Stimulated activated CD4-positive, alpha-beta T cell treated with anti-CD3 and anti-CD28 coated beads, Interleukin-2, amount 100 ng/mL, for 48 hours (primary cell): ENCODE results near the gene NUP155.
"Not testable (repeated sequence)": the region's sequence is repeated elsewhere in the genome, so short reads cannot be mapped to it uniquely, and the experiment has no call there.

ENCODE experiments used
- DNase-seq, 2 donors: peaks; one replicate each; pipeline ENCODE4 v3.0.0-alpha.2; 2020

NUP155 gene

GRCh38 chr5:37370864-37371726, at the start of gene NUP155:
Gene NUP155 (minus strand): TSS chr5:37371106. CDS start chr5:37370977, 129 bp downstream.
- peak; percentile 78 to 86 for DNase-seq

DNA sequence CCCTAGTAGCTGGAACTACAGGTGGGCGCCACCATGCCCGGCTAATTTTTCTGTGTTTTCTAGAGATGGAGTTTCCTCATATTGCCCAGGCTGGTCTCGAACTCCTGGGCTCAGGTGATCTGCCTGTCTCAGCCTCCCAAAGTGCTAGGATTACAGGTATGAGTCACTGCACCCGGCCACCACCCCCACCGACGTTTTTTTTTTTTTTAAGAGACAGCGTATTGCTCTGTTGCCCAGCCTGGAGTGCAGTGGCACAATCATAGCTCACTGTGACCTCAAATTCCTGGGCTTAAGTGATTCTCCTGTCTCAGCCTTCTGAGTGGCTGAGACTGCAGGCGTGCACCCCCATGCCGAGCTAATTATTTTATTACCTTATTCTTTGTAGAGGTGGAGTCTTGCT, 46.4 kb upstream of the NUP155 start:
- DNase-seq: no peak

DNA sequence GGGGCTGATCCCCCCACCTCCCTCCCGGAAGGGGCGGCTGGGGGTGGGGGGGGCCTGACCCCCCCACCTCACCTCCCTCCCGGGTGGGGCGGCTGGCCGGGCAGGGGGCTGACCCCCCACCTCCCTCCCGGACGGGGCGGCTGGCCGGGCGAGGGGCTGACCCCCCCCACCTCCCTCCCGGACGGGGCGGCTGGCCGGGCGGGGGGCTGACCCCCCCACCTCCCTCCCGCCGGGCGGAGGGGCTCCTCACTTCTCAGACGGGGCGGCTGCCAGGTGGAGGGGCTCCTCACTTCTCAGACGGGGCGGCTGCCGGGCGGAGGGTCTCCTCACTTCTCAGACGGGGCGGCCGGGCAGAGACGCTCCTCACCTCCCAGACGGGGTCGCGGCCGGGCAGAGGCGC, 44.5 kb upstream of the NUP155 start:
- DNase-seq: not testable (repeated sequence)

DNA sequence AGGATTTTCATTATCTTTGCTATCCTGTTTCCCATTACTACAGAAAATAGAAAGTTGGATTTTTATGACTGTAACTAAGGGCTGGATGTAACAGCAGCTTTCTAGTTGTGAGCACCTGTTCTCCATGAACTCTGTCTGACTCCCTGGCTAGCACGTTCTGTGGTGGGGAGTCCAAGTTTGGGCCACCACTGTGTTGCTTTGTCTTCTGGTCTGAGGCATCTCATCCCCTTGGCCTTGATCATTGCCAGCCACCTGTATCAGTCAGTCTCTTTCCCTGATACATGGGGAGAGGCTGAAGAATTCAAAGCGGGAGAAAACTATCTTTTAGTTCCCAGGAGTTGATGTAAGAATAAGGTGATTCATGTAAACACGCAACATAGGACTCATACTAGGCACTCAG, 41.6 kb upstream of the NUP155 start:
- DNase-seq: no peak

- no peak for DNase-seq
These were observed 29.6 kb upstream of the NUP155 start for GRCh38 chr5:37400501-37400900.

DNA sequence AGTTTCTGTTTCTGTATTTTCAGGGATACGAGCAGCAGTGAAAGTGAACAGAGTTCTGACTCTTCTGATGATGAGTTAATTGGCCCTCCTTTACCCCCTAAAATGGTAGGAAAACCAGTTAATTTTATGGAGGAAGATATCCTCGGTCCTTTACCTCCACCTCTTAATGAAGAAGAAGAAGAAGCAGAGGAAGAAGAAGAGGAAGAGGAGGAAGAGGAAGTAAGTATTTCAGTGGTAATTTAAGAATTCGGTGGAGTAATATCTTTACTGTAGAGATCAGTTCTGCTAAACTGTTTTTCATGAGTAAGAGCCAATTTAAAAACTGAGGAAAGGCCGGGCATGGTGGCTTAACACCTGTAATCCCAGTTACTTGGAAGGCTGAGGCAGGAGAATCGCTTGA, 25.4 kb upstream of the NUP155 start:
- DNase-seq: no peak

GRCh38 chr5:37391591-37391990, 20.7 kb upstream of the NUP155 start:
- DNase-seq: no peak

- DNase-seq: peak; percentile 72
These were observed 8.3 kb upstream of the NUP155 start, which contains the start of gene WDR70 for GRCh38 chr5:37379100-37379628. Gene WDR70 (plus strand): TSS chr5:37379318. CDS start chr5:37379368, 50 bp downstream.

DNA sequence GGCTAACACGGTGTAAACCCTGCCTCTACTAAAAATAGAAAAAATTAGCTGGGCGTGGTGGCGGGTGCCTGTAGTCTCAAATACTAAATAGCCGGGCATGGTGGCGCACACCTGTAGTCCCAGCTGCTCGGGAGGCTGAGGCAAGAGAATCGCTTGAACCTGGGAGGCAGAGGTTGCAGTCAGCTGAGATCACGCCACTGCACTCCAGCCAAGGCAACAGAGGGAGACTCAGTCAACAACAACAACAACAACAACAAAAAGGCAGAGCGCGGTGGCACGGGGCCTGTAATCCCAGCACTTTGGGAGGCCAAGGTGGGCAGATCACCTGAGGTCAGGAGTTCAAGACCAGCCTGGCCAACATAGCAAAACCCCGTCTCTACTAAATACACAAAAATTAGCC, 7.2 kb upstream of the NUP155 start:
- not testable (repeated sequence) for DNase-seq

DNA sequence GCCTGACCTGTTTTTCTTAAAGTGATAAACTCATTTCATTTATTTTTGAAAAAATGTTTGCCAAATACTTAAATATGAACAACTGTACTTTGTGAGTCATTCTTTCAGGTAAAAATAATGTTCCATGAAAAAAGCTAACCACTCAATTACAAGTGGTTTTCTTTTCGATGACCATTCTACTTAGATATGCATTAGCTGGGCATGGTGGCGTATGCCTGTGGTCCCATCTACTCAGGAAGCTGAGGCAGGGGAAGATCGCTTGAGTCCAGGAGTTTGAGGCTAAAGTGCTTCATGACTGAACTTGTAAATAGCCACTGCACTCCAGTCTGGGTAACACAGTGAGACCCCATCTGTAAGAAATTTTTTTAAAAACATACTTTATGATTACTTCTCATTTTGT, 4.2 kb upstream of the NUP155 start:
- DNase-seq: no peak

DNA sequence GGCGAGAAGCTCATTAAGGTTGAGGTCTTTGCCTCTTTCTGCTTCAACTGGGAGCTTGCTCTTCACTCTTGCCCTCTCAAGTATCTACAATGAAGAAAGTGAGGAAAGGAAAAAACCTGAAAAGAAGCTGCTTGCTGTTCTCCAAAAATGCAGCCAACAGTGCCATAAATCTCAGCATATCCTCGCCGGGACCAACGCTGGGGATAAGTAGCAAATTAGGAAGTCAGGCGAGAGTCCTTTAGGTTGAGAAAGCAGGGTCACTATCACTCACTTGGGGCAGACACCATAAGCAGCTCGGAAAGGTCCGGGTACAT, 399 bp downstream of the NUP155 start:
- DNase-seq: no peak

- no peak for DNase-seq
These were observed 15.7 kb downstream of the NUP155 start for GRCh38 chr5:37355161-37355560.

DNA sequence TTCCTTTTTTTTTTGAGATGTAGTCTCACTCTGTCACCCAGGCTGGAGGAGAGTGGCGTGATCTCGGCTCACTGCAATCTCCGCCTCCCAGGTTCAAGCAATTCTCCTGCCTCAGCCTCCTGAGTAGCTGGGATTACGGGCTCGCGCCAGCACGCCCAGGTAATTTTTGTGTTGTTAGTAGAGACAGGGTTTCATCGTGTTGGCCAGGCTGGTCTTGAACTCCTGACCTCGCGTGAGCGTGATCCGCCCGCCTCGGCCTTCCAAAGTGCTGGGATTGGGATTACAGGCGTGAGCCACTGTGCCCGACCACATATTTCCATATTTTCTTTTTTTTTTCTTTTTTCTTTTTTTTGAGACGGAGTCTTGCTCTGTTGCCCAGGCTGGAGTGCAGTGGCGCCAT, 28.2 kb downstream of the NUP155 start:
- not testable (repeated sequence) for DNase-seq

- not testable (repeated sequence) for DNase-seq
These were observed 36.2 kb downstream of the NUP155 start for GRCh38 chr5:37334754-37335153.

DNA sequence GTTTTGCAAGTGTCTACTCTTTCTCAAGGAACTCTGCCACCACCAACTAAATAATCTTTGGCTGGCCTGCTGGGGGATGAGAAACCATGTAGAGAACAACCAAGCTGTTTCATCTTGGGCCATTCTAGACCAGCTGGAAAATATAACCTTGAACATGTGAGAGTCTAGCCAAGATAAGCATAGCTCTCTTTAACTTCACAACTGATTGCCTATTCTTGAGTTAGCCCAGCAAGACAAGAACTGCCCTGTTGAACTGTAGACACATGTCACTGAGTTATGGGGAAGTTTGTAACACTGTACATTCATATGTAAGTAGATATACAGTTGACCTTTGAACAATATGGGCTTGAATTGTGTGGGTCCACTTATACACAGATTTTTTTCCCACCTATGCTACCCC, 44.4 kb downstream of the NUP155 start:
- no peak for DNase-seq

DNA sequence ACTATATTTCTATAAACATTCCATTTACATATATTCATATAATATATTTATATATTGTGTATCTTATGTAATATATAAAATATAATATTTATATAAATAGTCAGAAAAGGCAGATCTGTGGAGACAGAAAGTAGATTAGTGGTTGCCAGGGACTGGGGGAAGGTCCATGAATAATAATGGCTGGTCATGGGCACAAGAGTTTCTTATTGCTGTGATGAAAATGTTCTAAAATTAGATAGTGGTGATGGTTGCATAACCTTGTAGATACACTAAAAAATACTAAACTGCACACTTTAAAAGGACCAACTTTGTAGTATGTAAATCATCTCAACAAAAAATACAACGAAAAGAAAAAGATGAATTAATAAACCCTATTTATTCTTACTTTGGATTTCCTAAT, 47.3 kb downstream of the NUP155 start:
- no peak for DNase-seq

DNA sequence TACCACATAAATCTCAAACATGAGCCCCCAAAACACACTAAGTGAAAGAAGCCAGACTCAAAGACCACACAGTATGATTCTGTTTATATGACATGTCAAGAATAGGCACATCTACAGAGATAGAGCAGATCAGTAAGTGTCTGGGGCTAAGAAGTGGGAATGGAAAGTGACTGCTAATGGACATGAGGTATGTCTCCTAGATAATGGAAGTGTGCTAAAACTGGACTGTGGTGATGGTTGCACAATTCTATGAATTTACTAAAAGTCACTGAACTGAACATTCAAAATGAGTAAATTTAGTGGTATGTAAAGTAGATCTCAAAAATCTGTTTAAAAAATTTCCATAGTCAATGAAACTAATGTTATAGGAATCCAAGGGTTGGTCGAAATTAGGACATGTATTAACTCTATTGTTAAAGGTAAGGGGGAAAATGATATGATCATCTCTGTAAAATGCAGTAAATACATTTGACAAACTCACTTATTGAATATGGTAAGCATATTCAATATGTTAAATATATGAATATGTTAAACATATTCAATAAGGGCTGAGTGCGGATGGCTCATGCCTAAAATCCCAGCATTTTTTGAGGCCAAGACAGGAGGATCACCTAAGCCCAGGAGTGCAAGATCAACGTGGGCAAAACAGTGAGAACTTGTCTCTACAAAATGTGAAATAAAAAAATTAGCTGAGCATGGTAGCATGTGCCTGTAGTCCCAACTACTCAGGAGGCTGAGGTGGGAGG, 51.7 kb downstream of the NUP155 start:
- no peak for DNase-seq

GRCh38 chr5:37316027-37316426, 54.9 kb downstream of the NUP155 start:
- DNase-seq: no peak

DNA sequence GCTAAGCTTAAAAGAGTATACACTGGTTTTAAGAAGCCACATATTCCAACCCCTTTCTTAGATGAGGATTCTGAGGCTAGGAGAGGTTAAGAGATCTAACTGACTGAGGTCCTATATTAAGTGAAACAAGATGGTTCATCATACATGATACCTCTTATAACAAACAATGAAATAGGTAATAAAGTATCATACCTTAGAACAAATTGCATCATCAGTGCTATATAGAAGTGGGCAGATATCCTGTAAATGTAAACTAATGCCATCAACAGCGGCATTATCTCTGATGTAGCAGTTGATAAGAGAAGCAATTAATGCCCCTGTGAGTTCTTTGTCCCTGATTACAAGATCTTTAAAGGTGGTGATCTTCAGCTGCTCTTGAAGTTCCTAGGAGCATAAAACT, 60.5 kb downstream of the NUP155 start:
- DNase-seq: no peak

DNA sequence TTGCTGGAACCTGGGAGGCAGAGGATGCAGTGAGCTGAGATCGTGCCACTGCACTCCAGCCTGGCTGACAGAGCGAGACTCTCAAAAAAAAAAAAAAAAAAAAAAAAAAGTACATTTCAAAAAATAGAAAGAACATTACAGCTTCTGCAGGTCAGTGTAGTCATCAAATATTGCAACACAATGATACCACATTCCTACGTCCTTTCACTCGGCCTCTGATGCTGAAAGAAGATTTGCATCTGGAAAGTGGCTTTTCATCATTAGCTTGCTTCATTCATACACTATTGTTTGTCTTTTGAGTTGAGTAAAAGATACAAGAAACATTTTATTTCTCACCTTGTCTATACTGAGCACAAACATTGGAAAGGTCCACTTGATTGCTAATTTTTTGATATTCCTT, 62.1 kb downstream of the NUP155 start:
- no peak for DNase-seq

GRCh38 chr5:37304888-37305287, 66.0 kb downstream of the NUP155 start:
- no peak for DNase-seq

GRCh38 chr5:37296313-37296712, 74.6 kb downstream of the NUP155 start:
- not testable (repeated sequence) for DNase-seq

DNA sequence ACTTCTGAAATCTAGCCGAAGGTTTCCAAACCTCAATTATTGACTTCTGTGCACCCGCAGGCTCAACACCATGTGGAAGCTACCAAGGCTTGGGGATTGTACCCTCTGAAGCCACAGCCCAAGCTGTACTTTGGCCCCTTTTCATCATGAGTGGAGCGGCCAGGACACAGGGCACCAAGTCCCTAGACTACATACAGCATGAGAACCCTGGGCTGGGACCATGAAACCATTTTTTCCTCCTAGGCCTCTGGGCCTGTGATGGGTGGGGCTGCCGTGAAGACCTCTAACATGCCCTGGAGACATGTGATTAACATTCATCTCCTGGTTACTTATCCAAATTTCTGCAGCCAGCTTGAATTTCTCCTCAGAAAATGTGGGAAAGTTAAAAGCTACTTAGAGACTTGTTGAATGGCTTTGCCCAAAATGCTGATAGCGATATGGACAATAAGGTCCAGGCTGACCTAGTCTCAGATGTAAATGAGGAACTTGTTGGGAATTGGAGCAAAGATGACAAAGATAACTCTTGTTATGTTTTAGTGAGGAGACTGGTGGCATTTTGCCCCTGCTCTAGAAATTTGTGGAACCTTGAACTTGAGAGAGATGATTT, 87.6 kb downstream of the NUP155 start:
- DNase-seq: no peak

GRCh38 chr5:37275511-37275910, 95.4 kb downstream of the NUP155 start:
- DNase-seq: no peak
